Uterus (tissue), 4 donors: ENCODE data around the gene UNC13B. TPM values are rescaled to one million over a fixed set of nuclear protein-coding genes. Genes with fewer than 3 reads are reported as not detected.

Source experiments
- DNase-seq, 2 donors: peaks; one replicate each; pipeline ENCODE4 v3.0.0-alpha.2; 2019 to 2020
- H3K27ac ChIP-seq, 2 donors: fragments of 200-600 bp; sonication (generic); 1 replicate in 1 of 2; 2 replicates in 1 of 2; pipeline ENCODE4 v1.5.1; 2016 to 2018
- H3K27me3 ChIP-seq, 2 donors: fragments of 200-600 bp; sonication (generic); one replicate each; pipeline ENCODE4 v1.5.1; 2018 to 2019; ENCODE audit warnings: control low read depth in 1 of 2
- H3K36me3 ChIP-seq, 2 donors: fragments of 200-600 bp; sonication (generic); one replicate each; pipeline ENCODE4 v1.5.1; 2019; ENCODE audit warnings: control low read depth in 1 of 2
- H3K4me1 ChIP-seq, 2 donors: fragments of 200-600 bp; sonication (generic); one replicate each; pipeline ENCODE4 v1.5.1; 2018 to 2019; ENCODE audit warnings: control low read depth in 1 of 2
- H3K4me3 ChIP-seq, 2 donors: fragments of 200-600 bp; sonication (generic); 1 replicate in 1 of 2; 2 replicates in 1 of 2; pipeline ENCODE4 v1.5.1; 2018 to 2019; ENCODE audit warnings: mild to moderate bottlenecking in 1 of 2
- H3K9me3 ChIP-seq, 2 donors: fragments of 200-600 bp; sonication (generic); one replicate each; pipeline ENCODE4 v1.5.1; 2019; ENCODE audit warnings: control low read depth in 1 of 2
- POLR2A ChIP-seq, 2 donors: fragments of 450-650 bp; IDR thresholded peaks; one replicate each; pipeline ENCODE4 v1.6.1; 2016; ENCODE audit warnings: antibody characterized with exemption in 2 of 2, mild to moderate bottlenecking in 1 of 2, moderate library complexity in 1 of 2
- intact Hi-C: fragments of 100-400 bp; cut with DNase I; formaldehyde crosslinking; loops from one replicate; pipeline ENCODE4 v1.15.1; 2023; ENCODE audit warnings: low total_unique reads
- total RNA-seq, 4 donors: library from RNA; depleted of rRNA in 3 of 4; stranded (reverse); fragments of >200 nt in 3 of 4; gene quantifications; one replicate each; pipeline versions ENCODE4 v1.1.0 to v1.2.4, GENCODE V29; 2014 to 2023
- TF ChIP-seq, protein P1 (sequence below), 4 experiments: fragments of 200-600 bp in 2 of 4; fragments of 450-650 bp in 2 of 4; sonication (generic) in 2 of 4; IDR thresholded peaks; one replicate each; pipeline ENCODE4 v1.5.1; 2016 to 2019; ENCODE audit warnings: antibody characterized with exemption in 4 of 4, mild to moderate bottlenecking in 2 of 4, moderate library complexity in 1 of 4
- donor health status: DM: yes; HTN: yes; CAD: no.

UNC13B gene
- total RNA-seq, 4 donors from 2014 or later = 11.2 to 37.1 (median 14.6) TPM

DNA sequence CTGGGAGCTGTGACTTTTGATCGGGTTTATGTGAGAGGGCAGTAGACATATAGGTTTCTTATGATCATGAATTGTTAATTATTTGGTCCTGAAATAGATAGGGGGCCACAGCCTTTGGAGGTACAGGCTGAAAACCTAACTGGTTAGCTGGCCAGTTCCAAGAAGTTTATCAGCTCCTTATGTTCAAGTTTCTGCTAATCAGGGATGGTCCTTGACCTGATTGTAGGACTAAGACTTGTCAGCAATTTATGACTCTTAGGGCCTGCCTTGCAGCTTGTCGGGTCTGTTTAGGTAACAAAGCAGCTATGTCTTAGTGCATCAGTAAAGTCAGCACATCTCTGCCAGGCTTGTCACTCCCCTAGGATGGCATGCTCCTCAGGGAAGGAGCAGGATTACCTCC, 176.3 kb downstream of the UNC13B start:
- Histone ChIP-seq H3K4me1 (no peaks in the 10 kb centered on the region), H3K36me3 (no peaks in the 10 kb centered on the region), H3K9me3 (no peaks in the 10 kb centered on the region), H3K27ac (no peak overlapping the region), H3K4me3 (no peak overlapping the region), H3K27me3 (no peaks in the 10 kb centered on the region)
- TF ChIP-seq POLR2A (IDR thresholded peaks at IDR 0.05) = no peak
- TF ChIP-seq, protein P1, sequence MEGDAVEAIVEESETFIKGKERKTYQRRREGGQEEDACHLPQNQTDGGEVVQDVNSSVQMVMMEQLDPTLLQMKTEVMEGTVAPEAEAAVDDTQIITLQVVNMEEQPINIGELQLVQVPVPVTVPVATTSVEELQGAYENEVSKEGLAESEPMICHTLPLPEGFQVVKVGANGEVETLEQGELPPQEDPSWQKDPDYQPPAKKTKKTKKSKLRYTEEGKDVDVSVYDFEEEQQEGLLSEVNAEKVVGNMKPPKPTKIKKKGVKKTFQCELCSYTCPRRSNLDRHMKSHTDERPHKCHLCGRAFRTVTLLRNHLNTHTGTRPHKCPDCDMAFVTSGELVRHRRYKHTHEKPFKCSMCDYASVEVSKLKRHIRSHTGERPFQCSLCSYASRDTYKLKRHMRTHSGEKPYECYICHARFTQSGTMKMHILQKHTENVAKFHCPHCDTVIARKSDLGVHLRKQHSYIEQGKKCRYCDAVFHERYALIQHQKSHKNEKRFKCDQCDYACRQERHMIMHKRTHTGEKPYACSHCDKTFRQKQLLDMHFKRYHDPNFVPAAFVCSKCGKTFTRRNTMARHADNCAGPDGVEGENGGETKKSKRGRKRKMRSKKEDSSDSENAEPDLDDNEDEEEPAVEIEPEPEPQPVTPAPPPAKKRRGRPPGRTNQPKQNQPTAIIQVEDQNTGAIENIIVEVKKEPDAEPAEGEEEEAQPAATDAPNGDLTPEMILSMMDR (IDR thresholded peaks at IDR 0.05) = no peak
- no peak for DNase-seq
- intact Hi-C loops = no loop called here

DNA sequence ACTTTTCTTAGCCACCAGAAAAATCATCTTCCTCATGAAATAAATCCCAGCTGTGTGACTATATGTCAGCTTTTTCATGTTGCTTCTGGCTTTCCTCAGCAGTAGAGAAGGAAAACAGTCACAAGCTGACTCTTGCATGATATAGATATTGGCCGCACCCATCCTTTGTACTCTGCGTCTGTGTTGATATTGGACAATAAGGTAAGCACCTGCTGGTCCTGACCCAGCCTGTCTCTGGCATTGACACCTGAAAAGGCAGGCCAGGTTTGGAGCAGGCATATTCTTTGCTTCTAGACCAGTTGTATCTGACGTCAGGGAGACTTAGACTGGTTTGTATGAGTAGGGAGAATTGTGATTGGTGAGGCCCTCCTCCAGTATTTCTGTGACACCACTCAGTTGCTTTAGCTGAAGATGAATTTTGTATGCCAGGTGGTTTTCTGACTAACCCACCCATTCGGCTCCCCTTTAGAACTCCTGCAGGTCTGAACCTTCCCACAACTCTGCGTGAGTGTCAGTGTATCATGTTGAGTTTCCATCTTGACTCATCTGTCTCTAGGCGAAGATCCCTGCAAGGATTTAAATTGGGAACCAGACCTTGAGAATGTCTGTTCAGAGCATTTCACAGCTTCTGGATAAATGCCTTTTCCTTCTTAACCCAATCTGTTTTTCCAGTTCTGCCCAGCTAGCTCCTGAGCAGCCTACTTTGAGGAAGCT, 176.9 kb downstream of the UNC13B start:
- no peaks in the 10 kb centered on the region for H3K27me3 ChIP-seq
- H3K4me1 ChIP-seq = no peaks in the 10 kb centered on the region
- no peak for DNase-seq
- no peak overlapping the region for H3K27ac ChIP-seq
- no peaks in the 10 kb centered on the region for H3K9me3 ChIP-seq
- H3K4me3 ChIP-seq = no peak overlapping the region
- intact Hi-C loops = no loop called here
- TF ChIP-seq POLR2A (IDR thresholded peaks at IDR 0.05) = no peak
- TF ChIP-seq, protein P1 (IDR thresholded peaks at IDR 0.05) = no peak
- no peaks in the 10 kb centered on the region for H3K36me3 ChIP-seq

DNA sequence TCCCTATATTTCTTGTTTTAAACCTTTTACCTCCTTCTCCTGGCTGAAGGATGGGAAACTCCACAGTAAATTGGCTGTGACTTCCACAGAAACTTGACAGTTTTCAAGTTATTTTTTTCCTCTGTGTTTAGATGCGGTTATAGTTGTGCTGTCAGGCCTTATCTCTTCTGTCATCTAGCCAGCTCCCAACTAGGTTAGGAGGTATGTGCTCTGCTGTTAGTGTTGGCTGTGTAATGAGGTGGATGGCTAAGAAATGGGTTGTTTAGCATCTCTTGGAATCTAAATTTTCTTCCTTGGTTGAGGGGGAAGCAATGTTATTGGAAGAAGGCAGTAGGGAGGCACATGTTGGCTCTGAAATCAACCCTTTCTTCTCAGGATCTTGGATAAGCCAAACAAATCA, 178.2 kb downstream of the UNC13B start:
- Histone ChIP-seq H3K36me3 (no peaks in the 10 kb centered on the region), H3K9me3 (no peaks in the 10 kb centered on the region), H3K27ac (no peak overlapping the region), H3K27me3 (no peaks in the 10 kb centered on the region), H3K4me3 (no peak overlapping the region), H3K4me1 (no peaks in the 10 kb centered on the region)
- no peak for DNase-seq
- TF ChIP-seq, protein P1 (IDR thresholded peaks at IDR 0.05) = no peak
- no peak for TF ChIP-seq POLR2A (IDR thresholded peaks at IDR 0.05)
- intact Hi-C loops = no loop called here

- no peak for TF ChIP-seq POLR2A (IDR thresholded peaks at IDR 0.05)
- TF ChIP-seq, protein P1 (IDR thresholded peaks at IDR 0.05) = no peak
- Histone ChIP-seq H3K4me1 (no peaks in the 10 kb centered on the region), H3K27ac (no peak overlapping the region), H3K36me3 (no peaks in the 10 kb centered on the region), H3K9me3 (no peaks in the 10 kb centered on the region), H3K27me3 (no peaks in the 10 kb centered on the region), H3K4me3 (no peak overlapping the region)
- DNase-seq = no peak
- intact Hi-C loops = no loop called here
These were observed 179.2 kb downstream of the UNC13B start for GRCh38 chr9:35341021-35341420.

DNA sequence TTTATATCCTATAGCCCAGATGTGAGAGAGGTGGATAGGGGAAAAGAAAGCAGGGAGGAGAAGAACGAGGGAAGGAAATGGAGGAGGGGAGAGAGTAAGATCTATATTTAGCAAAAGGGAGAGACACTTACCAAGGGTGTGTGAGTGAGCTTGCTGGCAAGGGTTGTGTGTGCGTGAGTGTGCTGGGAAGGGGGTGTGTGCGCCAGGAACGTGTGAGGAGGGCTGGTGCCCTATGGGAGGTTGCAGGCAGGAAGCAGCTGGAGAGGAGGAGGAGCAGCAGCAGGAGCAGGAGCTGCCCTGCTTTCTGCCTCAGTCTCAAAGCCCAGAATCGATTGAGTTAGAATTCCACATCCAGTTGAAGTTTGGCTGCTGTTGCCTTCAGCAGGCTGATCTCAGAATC, 179.8 kb downstream of the UNC13B start:
- Histone ChIP-seq H3K27ac (no peak overlapping the region), H3K36me3 (no peaks in the 10 kb centered on the region), H3K4me1 (no peaks in the 10 kb centered on the region), H3K9me3 (no peaks in the 10 kb centered on the region), H3K27me3 (no peaks in the 10 kb centered on the region), H3K4me3 (no peak overlapping the region)
- peak; percentile 21 to 43 for DNase-seq
- intact Hi-C loops = no loop called here
- no peak for TF ChIP-seq POLR2A (IDR thresholded peaks at IDR 0.05)
- TF ChIP-seq, protein P1 (IDR thresholded peaks at IDR 0.05) = no peak
